IPS-18c (cell line): ENCODE measurements around the gene C1QTNF8.

Experiments
- H3K4me3 ChIP-seq: 2 replicates; pipeline ENCODE4 v1.7.0; 2013; ENCODE audit warnings: low read depth, mild to moderate bottlenecking, low read length, moderate library complexity; ENCODE audit not compliant: insufficient read depth
- H3K9me3 ChIP-seq: one replicate; pipeline ENCODE4 v1.6.1; 2013; ENCODE audit warnings: mild to moderate bottlenecking, low read length, moderate library complexity; ENCODE audit not compliant: control insufficient read depth, insufficient read depth

C1QTNF8 gene

GRCh38 chr16:1130382-1130781 is 34.3 kb upstream of the C1QTNF8 start:
- Histone ChIP-seq H3K9me3 (no peaks in the 10 kb centered on the region), H3K4me3 (no peak overlapping the region)

GRCh38 chr16:1129106-1129960 is 33.3 kb upstream of the C1QTNF8 start:
- H3K4me3 ChIP-seq: no peak overlapping the region

DNA sequence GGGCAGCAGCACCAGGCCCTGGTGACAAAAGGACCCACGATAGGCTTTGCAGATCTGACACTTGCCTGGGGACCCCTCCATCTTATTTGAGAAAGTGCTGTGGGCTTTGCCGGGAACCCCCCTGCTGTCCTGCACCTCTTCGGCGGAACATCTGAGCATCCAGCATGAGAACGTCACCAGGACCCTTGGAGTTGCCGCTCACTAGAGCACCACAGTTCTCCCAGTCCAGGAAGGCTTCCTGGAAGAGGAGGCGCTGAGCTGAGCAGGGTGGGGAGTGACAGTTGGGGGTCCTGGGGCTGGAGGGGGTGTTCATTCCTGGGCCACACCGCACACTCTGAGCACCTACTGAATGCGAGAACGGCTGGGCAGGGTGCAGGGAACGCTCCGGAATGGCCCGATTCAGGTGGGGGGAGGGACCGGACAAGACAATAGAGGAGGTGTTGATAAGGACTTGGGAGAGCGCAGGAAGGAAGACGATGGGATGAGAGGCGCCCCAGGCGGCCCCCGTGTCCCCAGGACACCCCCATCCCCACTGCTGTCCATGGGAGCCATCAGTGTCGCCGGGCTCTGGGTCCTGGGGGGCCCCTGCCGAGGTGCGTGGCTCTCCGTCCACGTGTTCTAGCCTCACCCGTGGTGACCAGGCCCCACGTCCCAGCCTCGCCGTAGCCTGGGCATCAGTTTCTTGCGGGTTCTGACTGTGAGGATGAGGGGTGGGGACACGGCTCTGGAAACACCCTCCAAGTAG is 32.1 kb upstream of the C1QTNF8 start:
- Histone ChIP-seq H3K9me3 (no peaks in the 10 kb centered on the region), H3K4me3 (no peak overlapping the region)

More at GRCh38 chr16:1129106-1129960, 33.3 kb upstream of the C1QTNF8 start:
- H3K9me3 ChIP-seq: no peaks in the 10 kb centered on the region

- Histone ChIP-seq H3K9me3 (peaks cover 3% of the 10 kb centered on the region), H3K4me3 (no peak overlapping the region)
Measured at GRCh38 chr16:1127101-1127500, 31.1 kb upstream of the C1QTNF8 start.

DNA sequence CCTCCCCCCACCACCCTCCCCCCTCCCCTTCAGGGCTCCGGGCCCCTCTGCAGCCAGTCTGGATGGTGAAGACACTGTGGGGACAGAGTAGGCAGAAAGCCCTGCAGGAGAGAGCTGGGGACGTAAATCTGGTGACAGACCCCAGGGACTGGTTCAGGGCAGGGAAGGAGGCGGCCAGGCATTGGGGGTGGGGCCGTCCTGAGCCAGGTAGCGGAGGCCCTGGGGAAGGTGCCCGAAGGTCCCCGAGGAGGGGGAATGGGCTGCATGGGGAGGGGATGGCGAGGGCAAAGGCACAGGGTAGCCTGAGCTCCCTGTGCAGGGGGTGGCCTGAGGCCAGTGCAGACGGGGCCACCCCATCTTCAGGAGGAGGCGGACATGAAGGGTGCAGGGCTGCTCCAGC is 30.5 kb upstream of the C1QTNF8 start:
- no peak overlapping the region for H3K4me3 ChIP-seq

GRCh38 chr16:1126044-1126443 is 30.0 kb upstream of the C1QTNF8 start:
- no peak overlapping the region for H3K4me3 ChIP-seq
- peaks cover 3% of the 10 kb centered on the region for H3K9me3 ChIP-seq

More for the DNA sequence above, 30.5 kb upstream of the C1QTNF8 start:
- H3K9me3 ChIP-seq: peaks cover 3% of the 10 kb centered on the region

- Histone ChIP-seq H3K9me3 (peaks cover 3% of the 10 kb centered on the region), H3K4me3 (no peak overlapping the region)
Measured at GRCh38 chr16:1125471-1125870, 29.4 kb upstream of the C1QTNF8 start.

DNA sequence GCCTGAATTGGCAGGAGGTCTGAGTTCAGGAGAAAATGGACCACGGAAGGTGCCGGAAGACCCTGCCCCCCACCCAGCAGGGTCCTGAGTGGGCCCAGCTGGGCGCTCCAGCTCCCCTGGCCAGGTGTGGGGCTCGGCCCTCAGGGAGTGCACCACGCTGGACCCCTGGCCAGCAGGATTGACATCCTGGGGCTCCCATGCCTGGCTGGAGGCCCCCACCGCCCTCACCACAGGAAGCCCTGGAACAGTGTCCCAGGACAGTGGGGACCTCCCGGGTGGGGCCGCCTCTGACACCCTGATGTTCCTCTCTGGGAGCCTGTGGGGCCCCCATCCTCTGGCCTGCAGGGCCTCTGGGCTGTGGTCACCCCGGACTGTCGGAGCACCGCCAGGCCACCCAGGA is 28.8 kb upstream of the C1QTNF8 start:
- Histone ChIP-seq H3K9me3 (peaks cover 3% of the 10 kb centered on the region), H3K4me3 (no peak overlapping the region)

DNA sequence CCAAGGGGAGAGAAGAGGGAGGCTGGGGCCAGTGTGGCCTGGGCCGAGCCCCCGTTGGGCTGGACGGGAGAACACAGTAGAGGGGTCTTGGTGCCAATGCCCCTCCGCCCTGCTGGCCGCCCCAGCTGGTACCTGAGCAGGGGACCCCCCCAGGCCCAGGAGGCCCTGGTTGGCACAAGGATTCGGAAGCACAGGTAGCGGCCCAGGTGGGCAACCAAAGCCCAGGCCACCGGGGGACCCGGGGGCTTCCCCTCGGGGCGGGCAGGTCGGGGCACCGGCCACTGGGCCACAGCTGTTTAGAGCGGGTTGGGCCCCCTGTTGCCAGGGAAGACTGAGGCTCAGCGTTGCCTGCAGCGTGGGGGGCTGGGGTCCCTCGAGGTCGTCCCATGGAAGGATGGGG is 28.2 kb upstream of the C1QTNF8 start:
- Histone ChIP-seq H3K9me3 (peaks cover 3% of the 10 kb centered on the region), H3K4me3 (no peak overlapping the region)

- H3K9me3 ChIP-seq: peaks cover 3% of the 10 kb centered on the region
- H3K4me3 ChIP-seq: no peak overlapping the region
Measured at GRCh38 chr16:1123525-1124230, 27.6 kb upstream of the C1QTNF8 start.

- peaks cover 3% of the 10 kb centered on the region for H3K9me3 ChIP-seq
- no peak overlapping the region for H3K4me3 ChIP-seq
Measured at GRCh38 chr16:1122398-1122765, 26.3 kb upstream of the C1QTNF8 start.

DNA sequence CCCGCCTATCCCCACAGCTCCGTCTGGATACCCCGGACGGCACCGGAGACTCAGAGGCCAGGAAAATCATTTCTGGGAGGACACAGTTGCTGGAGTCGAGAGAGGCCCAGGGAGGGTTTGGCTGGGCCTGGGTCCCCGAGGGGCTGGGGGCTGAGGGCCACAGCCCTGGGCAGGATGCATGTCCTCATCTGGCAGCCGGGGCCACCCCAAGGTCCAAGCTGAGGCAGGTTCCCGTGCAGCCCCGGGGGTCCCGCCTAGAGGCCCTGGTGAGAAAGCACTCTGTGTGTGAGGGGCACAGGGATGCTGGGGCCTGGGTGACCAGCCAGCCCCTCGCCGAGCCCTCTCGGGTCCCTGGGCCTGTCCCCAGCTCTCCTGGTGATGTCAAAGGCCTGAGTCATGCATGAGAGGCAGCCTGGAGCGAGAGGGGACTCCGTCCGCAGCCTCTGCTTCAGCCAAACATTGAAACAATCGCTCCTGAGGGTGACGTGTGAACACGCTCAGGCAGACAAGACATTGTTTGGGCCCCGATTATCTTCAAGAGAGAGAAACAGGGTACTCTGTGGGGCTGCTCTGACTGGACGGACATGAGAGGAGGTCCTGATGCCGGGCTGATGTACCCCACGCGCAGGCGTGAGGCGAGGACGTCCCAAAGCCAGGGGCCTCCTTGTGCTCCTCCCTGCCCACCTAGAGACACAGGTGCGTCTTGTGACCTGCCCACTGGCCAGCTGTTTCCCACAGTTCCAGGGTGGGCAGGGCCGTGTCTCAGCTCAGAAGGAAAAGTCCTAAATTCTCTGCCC is 25.8 kb upstream of the C1QTNF8 start:
- no peak overlapping the region for H3K4me3 ChIP-seq
- H3K9me3 ChIP-seq: peaks cover 3% of the 10 kb centered on the region

DNA sequence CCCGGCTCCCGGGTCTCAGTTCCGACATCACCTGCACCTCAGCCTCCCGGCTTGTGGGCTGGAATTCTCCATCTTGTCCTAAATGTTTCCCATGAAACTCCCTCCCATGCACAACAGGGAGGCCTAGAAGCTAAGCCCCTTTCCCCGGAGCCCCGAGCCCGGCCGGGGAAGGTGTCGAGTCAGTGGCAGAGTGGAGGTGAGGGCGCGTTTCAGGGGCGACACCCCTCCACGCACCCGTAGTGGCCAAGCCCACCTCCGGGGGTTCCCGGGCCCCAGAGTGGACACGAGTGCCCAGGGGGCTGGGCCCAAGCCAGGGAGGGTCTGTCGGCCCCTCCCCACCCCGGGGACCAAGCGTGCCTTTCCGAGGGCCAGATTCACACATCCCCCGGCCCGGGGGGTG is 25.0 kb upstream of the C1QTNF8 start:
- peaks cover 3% of the 10 kb centered on the region for H3K9me3 ChIP-seq

GRCh38 chr16:1120577-1120941 is 24.5 kb upstream of the C1QTNF8 start:
- Histone ChIP-seq H3K9me3 (peaks cover 3% of the 10 kb centered on the region), H3K4me3 (no peak overlapping the region)

More for the DNA sequence above, 25.0 kb upstream of the C1QTNF8 start:
- H3K4me3 ChIP-seq: no peak overlapping the region

DNA sequence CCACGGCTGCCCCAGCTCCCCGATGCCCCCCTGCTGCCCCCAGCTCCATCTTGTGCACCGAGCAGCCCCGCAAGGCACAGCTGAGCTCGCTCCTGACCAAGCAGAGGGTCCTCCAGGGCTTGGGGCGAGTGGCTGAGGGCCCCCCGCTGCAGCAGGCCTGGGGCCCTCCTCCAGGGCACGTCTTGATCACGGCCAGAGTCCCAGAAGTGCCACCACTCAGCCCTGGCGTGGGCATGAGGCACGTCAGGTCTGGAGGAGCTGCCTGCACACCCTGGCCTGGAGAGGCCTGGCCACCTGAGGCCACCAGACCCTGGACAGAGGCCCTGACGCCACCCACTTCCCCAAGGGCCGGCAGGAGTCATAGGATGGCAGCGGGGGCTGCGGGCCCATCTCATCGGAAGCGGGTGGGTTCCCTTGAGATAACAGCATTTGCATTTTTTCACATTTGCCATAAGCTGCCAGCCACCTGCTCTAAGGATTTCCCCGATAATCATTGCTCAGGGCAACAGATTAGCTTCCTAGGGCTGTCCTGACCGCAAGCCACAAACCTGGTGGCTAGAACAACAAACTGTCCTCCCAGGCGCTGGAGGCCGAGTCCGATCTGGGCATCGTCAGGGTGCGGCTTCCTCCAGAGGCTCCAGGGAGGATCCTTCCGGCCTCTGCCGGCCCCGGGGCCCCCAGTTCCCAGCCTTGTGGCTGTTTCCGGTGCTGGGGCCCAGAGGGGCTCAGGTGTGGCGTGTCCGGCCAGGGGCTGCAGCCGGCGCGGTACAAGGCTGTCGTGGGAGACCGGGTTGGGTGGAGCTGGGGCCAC is 23.9 kb upstream of the C1QTNF8 start:
- no peak overlapping the region for H3K4me3 ChIP-seq
- peaks cover 5% of the 10 kb centered on the region for H3K9me3 ChIP-seq

- H3K9me3 ChIP-seq: peaks cover 5% of the 10 kb centered on the region
- H3K4me3 ChIP-seq: no peak overlapping the region
Measured at GRCh38 chr16:1119129-1119528, 23.1 kb upstream of the C1QTNF8 start.
